Muscle of leg (tissue), 11 donors: ENCODE measurements around the gene NUP205. TPM values are rescaled to one million over a fixed set of nuclear protein-coding genes. Genes with fewer than 3 reads are reported as not detected.
A peak's percentile ranks its signal among the peaks of the same experiment; 100 is the strongest.
"Not testable (repeated sequence)": the region's sequence is repeated elsewhere in the genome, so short reads cannot be mapped to it uniquely, and the experiment has no call there.

Experiments used
- DNase-seq: peaks from one replicate; pipeline ENCODE4 v3.0.0; 2013
- H3K27ac ChIP-seq: one replicate; pipeline ENCODE4 v1.5.1; 2013; ENCODE audit warnings: mild to moderate bottlenecking, low read length, control low read depth
- H3K27me3 ChIP-seq: one replicate; pipeline ENCODE4 v1.6.1; 2013; ENCODE audit warnings: low read length; ENCODE audit not compliant: control insufficient read depth, insufficient read depth
- H3K36me3 ChIP-seq: one replicate; pipeline ENCODE4 v1.6.1; 2013; ENCODE audit warnings: low read length; ENCODE audit not compliant: control insufficient read depth, insufficient read depth
- H3K4me1 ChIP-seq: one replicate; pipeline ENCODE4 v1.6.1; 2013; ENCODE audit warnings: low read length; ENCODE audit not compliant: control insufficient read depth, insufficient read depth
- H3K4me3 ChIP-seq: one replicate; pipeline ENCODE4 v1.5.1; 2013; ENCODE audit warnings: low read length, control low read depth
- H3K9me3 ChIP-seq: replicated peaks from 2 replicates; pipeline ENCODE4 v1.6.1; 2013; ENCODE audit warnings: low read depth, low read length; ENCODE audit not compliant: control insufficient read depth
- WGBS: methylation state at CpG from one replicate; pipeline ENCODE4 v1.1.5; 2013; ENCODE audit warnings: missing lambda C conversion rate; ENCODE audit not compliant: insufficient coverage; 5-methylcytosine and 5-hydroxymethylcytosine counted together
- polyA plus RNA-seq, 8 donors: library from polyadenylated mRNA; unstranded; fragments of 120-200 nt; gene quantifications; one replicate each; pipeline versions ENCODE4 v1.2.1 to v1.2.3, GENCODE V29; 2013; ENCODE audit warnings: inconsistent platforms in 1 of 8, low replicate concordance in 1 of 8; ENCODE audit not compliant: insufficient read length in 8 of 8, insufficient read depth in 1 of 8
- total RNA-seq: library from RNA; stranded (reverse); fragments of 120-200 nt; gene quantifications from one replicate; pipeline ENCODE4 v1.2.4, GENCODE V29; 2013

NUP205 gene
- total and polyA plus RNA-seq, 9 donors, result 29.6 to 40.5 (median 33.7) TPM

DNA sequence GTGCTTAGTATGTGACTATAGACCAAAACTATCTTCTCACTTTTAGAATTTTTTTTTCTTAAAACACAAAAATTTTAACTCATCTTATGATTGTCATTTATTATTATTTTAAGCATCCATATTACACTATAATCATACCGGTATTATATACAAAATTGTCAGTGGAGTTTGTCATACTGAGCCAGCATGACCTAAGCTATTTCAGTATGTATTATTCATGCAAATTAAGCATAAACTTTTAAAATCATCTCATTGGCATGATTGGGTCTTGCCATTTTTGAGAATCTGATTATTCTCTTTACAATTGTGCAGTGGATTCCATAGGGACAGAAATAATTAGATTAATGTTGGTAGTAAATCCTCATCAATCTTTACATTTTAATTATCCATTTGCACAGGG lies 58.4 kb downstream of the NUP205 start:
- H3K36me3 ChIP-seq, result peaks cover 17% of the 10 kb centered on the region

DNA sequence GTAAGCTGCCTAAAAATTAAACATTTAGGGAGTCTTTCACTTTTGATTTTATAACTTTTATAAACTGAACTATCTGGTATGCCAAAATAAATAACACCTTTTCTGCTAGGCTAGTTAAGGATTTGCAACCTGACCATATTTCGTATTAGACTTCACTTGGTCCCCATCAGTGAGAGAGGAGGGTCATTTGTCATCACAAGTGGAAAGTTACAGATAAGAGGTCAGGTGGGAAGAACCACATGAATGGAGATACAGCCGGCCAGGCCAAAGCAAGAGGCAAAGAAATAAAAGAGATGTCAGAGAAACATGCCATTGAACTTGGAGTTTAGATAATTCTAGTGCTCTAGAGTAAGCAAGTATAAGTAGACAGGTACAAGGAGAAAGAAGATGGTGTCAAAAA lies 60.1 kb downstream of the NUP205 start:
- WGBS, result 83% methylated on average over 1 of the region's 2 CpGs

More for the DNA sequence above, 58.4 kb downstream of the NUP205 start:
- no CpG with 5 or more reads among the region's 1 CpG for WGBS
- Histone ChIP-seq H3K4me1 (no peaks in the 10 kb centered on the region), H3K27ac (no peak overlapping the region), H3K9me3 (no peaks in the 10 kb centered on the region), H3K4me3 (no peak overlapping the region), H3K27me3 (no peaks in the 10 kb centered on the region)
- no peak for DNase-seq

DNA sequence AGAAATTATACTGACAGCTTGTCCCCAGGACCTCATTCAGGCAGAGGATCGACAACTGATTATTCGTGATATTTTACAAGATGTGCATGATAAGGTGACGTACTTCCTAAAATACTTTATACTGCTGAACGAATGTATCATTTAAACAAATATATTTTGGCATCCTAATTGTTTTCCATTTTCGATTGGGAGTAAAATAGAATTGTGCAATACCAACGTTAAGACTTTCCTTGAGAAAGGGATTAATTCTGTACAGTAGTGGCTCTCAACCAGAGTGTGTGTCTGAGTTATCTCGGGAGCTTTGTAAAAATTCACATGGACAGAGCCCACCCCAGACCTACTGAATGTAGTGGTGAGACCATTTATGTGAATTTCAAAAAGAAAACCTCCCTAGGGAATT lies 60.8 kb downstream of the NUP205 start:
- H3K27ac ChIP-seq, result no peak overlapping the region
- peaks cover 22% of the 10 kb centered on the region for H3K36me3 ChIP-seq
- no peaks in the 10 kb centered on the region for H3K9me3 ChIP-seq
- no peaks in the 10 kb centered on the region for H3K4me1 ChIP-seq
- DNase-seq, result no peak
- H3K27me3 ChIP-seq, result no peaks in the 10 kb centered on the region
- 88% methylated on average over 1 of the region's 7 CpGs for WGBS
- H3K4me3 ChIP-seq, result no peak overlapping the region

More for the DNA sequence above, 60.1 kb downstream of the NUP205 start:
- H3K4me1 ChIP-seq, result no peaks in the 10 kb centered on the region
- DNase-seq, result no peak
- no peak overlapping the region for H3K27ac ChIP-seq
- H3K9me3 ChIP-seq, result no peaks in the 10 kb centered on the region
- no peak overlapping the region for H3K4me3 ChIP-seq
- no peaks in the 10 kb centered on the region for H3K27me3 ChIP-seq
- H3K36me3 ChIP-seq, result peaks cover 19% of the 10 kb centered on the region

DNA sequence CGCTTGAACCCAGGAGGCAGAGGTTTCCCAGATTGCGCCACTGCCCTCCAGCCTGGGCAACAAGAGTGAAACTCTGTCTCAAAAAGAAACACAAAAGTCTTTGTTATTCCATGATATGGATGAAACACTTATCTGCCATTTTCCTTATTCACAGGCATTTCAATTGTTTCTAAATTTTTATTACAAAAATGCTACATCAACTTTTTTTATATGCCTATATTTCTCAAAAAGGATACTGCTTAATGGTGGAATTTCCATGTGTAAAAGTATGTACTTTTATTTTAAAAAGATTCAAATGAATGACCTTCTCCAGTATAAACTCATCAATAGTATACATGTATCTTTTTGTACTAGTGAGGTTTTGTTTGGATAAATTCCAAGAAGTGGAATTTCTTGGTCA lies 62.7 kb downstream of the NUP205 start:
- H3K27me3 ChIP-seq, result no peaks in the 10 kb centered on the region
- no CpG with 5 or more reads among the region's 2 CpGs for WGBS
- H3K9me3 ChIP-seq, result no peaks in the 10 kb centered on the region
- no peaks in the 10 kb centered on the region for H3K4me1 ChIP-seq
- peaks cover 26% of the 10 kb centered on the region for H3K36me3 ChIP-seq
- no peak overlapping the region for H3K4me3 ChIP-seq
- no peak for DNase-seq
- H3K27ac ChIP-seq, result no peak overlapping the region

DNA sequence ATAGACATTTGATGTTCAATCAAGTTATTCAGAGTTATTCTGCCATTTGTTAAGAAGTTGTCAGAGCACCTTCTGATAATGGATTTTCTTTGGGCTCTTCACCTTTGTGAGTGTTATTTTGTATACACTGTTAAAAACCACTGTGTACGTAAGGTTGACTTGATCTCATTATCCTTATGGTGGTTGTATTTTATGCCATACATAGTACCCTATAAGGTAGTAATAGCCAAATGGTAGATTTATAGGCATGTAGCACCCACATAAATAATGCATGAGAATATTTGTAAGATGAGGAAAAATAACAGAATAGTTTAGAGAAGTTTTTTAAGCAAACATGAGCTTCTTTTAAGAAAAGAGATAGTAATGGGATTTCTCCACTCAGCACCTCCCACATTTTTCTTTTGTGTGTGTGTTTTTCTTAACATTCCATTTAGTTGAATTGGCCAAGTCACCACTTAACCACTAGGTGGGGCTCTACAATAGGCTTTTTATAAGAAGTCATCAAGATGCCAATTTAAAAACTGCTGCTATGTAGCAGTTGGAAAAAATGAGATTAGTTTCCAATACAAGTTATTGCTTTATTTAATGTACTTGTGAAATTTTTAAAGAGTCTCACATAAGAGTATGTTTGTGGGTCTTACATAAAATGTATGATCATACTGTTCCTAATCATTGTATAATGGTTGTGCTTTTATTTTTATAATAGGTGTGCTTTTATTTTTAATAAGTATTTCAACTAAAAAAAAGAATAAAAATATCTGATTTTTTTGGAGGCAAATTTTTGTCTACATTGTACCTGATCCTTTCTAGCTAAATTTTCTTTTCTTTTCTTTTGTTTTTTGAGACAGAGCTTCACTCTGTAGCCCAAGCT lies 63.5 kb downstream of the NUP205 start:
- Histone ChIP-seq H3K9me3 (no peaks in the 10 kb centered on the region), H3K27ac (no peak overlapping the region), H3K4me1 (no peaks in the 10 kb centered on the region), H3K27me3 (no peaks in the 10 kb centered on the region), H3K4me3 (no peak overlapping the region), H3K36me3 (peaks cover 31% of the 10 kb centered on the region)
- WGBS, result no CpG with 5 or more reads among the region's 1 CpG
- peak; percentile 84 for DNase-seq

DNA sequence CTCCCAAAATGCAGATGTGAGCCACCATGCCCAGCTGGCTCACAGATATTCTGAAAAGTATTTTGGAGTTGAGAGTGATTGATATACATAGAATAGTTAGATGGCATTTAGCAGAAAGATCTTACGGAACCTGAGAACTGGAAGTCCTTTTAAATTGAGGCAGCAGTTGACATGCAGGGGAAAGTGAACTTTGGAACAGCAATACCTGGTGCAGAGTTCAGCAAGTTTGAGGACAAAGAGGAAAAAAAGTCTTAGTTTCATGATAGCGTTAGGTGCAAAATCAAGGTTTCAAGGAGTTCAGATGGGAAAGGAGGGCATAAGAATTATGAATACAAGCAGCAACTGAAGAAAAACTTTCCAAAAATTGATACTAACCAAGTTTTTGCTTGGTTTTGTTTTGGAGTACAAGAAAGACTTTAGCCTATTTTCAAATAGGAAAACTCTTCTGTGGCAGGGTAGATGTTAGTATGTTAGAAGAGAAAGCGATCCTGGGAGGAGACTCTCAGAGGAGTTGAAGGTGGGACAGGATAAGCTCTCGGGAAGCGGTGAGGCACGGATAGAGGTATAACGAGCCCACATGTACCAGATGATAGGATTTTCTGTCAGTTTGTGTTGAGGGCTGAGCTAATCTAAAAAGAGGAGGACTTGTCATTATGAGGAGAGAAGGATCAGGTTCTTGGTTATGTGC lies 76.6 kb downstream of the NUP205 start:
- 91% methylated on average over 6 of the region's 7 CpGs for WGBS
- H3K36me3 ChIP-seq, result peaks cover 46% of the 10 kb centered on the region
- no peak overlapping the region for H3K27ac ChIP-seq
- no peaks in the 10 kb centered on the region for H3K4me1 ChIP-seq
- DNase-seq, result no peak
- no peak overlapping the region for H3K4me3 ChIP-seq
- H3K27me3 ChIP-seq, result no peaks in the 10 kb centered on the region
- no peaks in the 10 kb centered on the region for H3K9me3 ChIP-seq

DNA sequence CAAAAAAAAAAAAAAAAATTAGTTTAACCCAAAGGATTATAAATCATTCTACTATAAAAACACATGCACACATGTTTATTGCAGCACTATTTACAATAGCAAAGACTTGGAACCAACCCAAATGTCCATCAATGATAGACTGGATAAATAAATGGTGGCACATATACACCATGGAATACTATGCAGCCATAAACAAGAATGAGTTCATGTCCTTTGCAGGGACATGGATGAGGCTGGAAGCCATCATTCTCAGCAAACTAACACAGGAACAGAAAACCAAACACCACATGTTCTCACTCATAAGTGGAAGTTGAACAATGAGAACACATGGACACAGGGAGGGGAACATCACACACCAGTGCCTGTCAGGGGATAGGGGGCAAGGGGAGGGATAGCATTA lies 82.0 kb downstream of the NUP205 start:
- DNase-seq, H3K4me1 ChIP-seq, H3K9me3 ChIP-seq, H3K4me3 ChIP-seq, H3K27me3 ChIP-seq, H3K27ac ChIP-seq: not testable (repeated sequence)
- peaks cover 51% of the 10 kb centered on the region for H3K36me3 ChIP-seq

DNA sequence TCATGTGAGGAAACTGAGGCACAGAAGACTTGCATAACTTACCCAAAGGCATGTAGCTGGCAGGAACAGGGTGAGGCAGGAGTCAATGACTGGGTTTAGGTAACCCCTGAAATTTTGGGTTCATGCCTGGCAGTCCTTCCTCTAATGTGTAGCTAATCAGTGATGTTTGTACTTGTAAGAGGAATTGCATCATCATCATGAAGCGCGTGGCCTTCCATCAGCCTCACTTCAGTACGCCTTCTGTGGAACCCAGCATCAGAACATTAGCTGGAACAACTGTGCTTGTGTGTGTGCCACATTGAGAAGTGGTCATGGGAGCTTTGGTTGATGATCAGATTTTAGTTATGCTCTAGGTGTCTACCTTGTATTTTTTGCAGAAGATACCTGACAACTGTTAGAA lies 86.4 kb downstream of the NUP205 start:
- 100% methylated on average over 3 of the region's 3 CpGs for WGBS
- H3K36me3 ChIP-seq, result peaks cover 44% of the 10 kb centered on the region
- H3K27ac ChIP-seq, result no peak overlapping the region
- DNase-seq, result no peak
- no peak overlapping the region for H3K4me3 ChIP-seq
- no peaks in the 10 kb centered on the region for H3K27me3 ChIP-seq
- H3K4me1 ChIP-seq, result no peaks in the 10 kb centered on the region
- H3K9me3 ChIP-seq, result no peaks in the 10 kb centered on the region

DNA sequence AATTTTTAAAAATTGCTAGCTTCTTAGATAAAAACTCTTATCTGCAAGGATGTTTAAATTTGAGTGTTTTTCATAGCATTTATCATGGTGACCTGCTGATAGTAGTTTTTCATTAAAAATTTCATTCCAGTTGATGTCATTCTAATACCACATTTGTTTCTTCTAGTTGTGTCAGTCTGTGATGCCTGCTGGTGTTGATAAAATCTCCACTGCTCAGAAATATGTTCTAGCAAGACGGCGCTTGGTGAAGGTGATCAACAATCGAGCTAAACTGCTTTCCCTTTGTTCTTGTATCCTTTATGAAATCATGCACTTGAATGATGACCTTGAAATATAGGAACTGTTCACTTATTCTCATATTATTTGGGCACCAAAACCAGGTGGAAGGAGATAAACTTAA lies 87.0 kb downstream of the NUP205 start:
- H3K4me3 ChIP-seq, result no peak overlapping the region
- H3K9me3 ChIP-seq, result no peaks in the 10 kb centered on the region
- no peaks in the 10 kb centered on the region for H3K4me1 ChIP-seq
- no peaks in the 10 kb centered on the region for H3K27me3 ChIP-seq
- no peak overlapping the region for H3K27ac ChIP-seq
- WGBS, result no CpG with 5 or more reads among the region's 3 CpGs
- H3K36me3 ChIP-seq, result peaks cover 40% of the 10 kb centered on the region
- no peak for DNase-seq

DNA sequence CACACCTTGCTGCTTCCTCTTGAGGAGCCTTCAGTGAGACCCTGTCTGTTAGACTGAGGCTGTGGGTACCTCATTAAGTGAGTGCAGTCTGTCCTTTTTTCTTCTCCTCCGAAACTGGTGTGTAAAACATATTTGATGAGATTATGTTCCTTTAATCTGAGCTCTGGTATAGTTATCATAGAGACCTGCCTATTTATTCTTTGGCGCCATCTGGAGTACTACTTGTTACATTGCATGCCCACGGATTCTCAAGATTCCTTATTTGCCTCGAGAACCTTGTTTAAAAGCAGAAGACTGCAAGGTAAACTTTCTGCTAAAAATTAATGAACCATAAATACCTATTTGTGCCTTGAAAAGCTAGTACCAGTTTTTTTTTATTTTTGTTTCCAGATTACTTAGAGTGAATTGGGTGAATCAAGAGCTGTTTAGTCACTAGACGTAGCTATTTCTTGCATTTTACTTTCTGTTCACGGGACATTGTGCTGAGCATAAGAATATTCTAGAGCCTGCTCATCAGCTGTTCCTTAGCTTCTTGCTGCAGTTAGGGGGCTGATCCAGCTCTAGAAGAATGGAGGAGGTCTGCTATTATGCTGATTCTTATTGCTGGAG lies 87.7 kb downstream of the NUP205 start:
- Histone ChIP-seq H3K27me3 (no peaks in the 10 kb centered on the region), H3K36me3 (peaks cover 37% of the 10 kb centered on the region), H3K9me3 (no peaks in the 10 kb centered on the region), H3K4me3 (no peak overlapping the region), H3K27ac (no peak overlapping the region), H3K4me1 (no peaks in the 10 kb centered on the region)
- 100% methylated on average over 2 of the region's 6 CpGs for WGBS
- peak; percentile 53 for DNase-seq
